CD4-positive, CD25-positive, alpha-beta regulatory T cell (primary cell): Measurements from ENCODE around the gene CLCN6. TPM values are rescaled to one million over a fixed set of nuclear protein-coding genes. Genes with fewer than 3 reads are reported as not detected.

ENCODE experiments used
- ATAC-seq, 2 donors: fragments of 150-1000 bp; cut with Tn5 transposase; one replicate each; pipeline ENCODE4 v1.10.0; 2021; ENCODE audit warnings: low read depth in 2 of 2, moderate number of reproducible peaks in 2 of 2, moderate library complexity in 1 of 2
- DNase-seq, 3 donors: peaks; one replicate each; pipeline versions ENCODE4 v3.0.0 to v3.0.0-alpha.2; 2012 to 2022; ENCODE audit warnings: mixed read lengths in 1 of 3
- H3K27ac ChIP-seq: one replicate; pipeline ENCODE4 v1.7.0; 2013; ENCODE audit warnings: mild to moderate bottlenecking, low read length; ENCODE audit not compliant: insufficient read depth, poor library complexity, severe bottlenecking
- H3K27me3 ChIP-seq: one replicate; pipeline ENCODE4 v1.7.0; 2013; ENCODE audit warnings: low read length; ENCODE audit not compliant: control insufficient read depth, insufficient read depth
- H3K36me3 ChIP-seq: one replicate; pipeline ENCODE4 v1.7.0; 2013; ENCODE audit warnings: mild to moderate bottlenecking, low read length, moderate library complexity; ENCODE audit not compliant: control insufficient read depth, insufficient read depth
- H3K4me1 ChIP-seq: 2 replicates; pipeline ENCODE4 v1.7.0; 2013; ENCODE audit warnings: mild to moderate bottlenecking, low read length; ENCODE audit not compliant: insufficient read depth, control insufficient read depth, poor library complexity, severe bottlenecking
- H3K4me3 ChIP-seq: one replicate; pipeline ENCODE4 v1.7.0; 2013; ENCODE audit warnings: low read depth, mild to moderate bottlenecking, low read length, moderate library complexity
- H3K9me3 ChIP-seq, 2 experiments: 1 replicate in 1 of 2; 2 replicates in 1 of 2; pipeline ENCODE4 v1.7.0; 2013; ENCODE audit warnings: low read length in 2 of 2, mild to moderate bottlenecking in 1 of 2, moderate library complexity in 1 of 2; ENCODE audit not compliant: control insufficient read depth in 2 of 2
- H3K27ac Mint-ChIP-seq, 3 donors: one replicate each; pipeline ENCODE4 v1.8.0; 2020 to 2022; ENCODE audit warnings: mild to moderate bottlenecking in 3 of 3, mixed read lengths in 3 of 3, moderate library complexity in 2 of 3
- H3K27me3 Mint-ChIP-seq: one replicate; pipeline ENCODE4 v1.8.0; 2022; ENCODE audit warnings: mild to moderate bottlenecking, mixed read lengths
- H3K36me3 Mint-ChIP-seq: one replicate; pipeline ENCODE4 v1.8.0; 2020; ENCODE audit warnings: mixed read lengths
- H3K4me1 Mint-ChIP-seq, 4 donors: one replicate each; pipeline ENCODE4 v1.8.0; 2020 to 2022; ENCODE audit warnings: mixed read lengths in 4 of 4, mild to moderate bottlenecking in 1 of 4
- H3K4me3 Mint-ChIP-seq, 4 donors: one replicate each; pipeline ENCODE4 v1.8.0; 2020 to 2022; ENCODE audit warnings: mild to moderate bottlenecking in 4 of 4, mixed read lengths in 4 of 4, moderate library complexity in 3 of 4
- H3K9me3 Mint-ChIP-seq, 7 donors: one replicate each; pipeline ENCODE4 v1.8.0; 2020 to 2022; ENCODE audit warnings: mixed read lengths in 7 of 7, mild to moderate bottlenecking in 3 of 7, moderate library complexity in 2 of 7
- polyA plus RNA-seq, 4 donors: library from polyadenylated mRNA; unstranded; fragments of 300-500 nt; fragmentation: Illumina TruSeq; gene quantifications; one replicate each; pipeline ENCODE4 v1.2.3, GENCODE V29; 2021
- total RNA-seq: library from RNA; stranded (reverse); gene quantifications from one replicate; pipeline ENCODE4 v1.2.3, GENCODE V29; 2022

Gene CLCN6
- total and polyA plus RNA-seq, 5 donors from 2014 or later, result 1.6 to 13.5 (median 2.4) TPM

DNA sequence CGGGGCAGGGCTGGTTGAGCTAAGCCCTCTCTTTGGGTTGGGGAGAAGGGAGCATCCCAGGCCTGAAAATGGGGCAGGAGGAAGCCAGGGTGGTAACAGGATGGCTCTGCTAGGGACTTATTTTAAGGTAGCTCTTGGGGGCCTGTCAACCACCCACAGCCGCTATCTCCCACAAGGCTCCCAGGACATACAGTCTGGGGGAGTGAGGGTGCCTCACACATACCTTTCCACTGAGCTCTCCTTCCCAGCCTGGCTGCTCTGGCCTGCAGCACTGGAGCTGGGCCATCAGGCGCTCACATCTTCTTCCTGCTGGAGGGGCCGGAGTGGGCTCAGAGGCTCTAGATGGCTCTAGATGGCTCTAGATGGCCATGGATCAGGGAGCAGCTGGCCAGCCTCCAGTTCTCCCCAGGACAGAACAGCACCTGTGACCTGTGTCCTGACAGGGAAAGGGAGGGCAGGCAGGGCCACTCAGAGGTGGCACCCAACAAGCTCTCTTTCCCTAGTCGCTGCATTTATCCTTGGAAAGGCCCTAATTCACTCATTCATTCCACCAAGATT, 63.7 kb downstream of the CLCN6 start:
- ATAC-seq (no peak), DNase-seq (no peak)
- no peaks in the 10 kb centered on the region for H3K27me3 ChIP-seq
- Mint-ChIP-seq H3K27me3 (peaks cover 12% of the 10 kb centered on the region), H3K4me3 (no peak overlapping the region), H3K4me1 (no peaks in the 10 kb centered on the region), H3K36me3 (no peaks in the 10 kb centered on the region), H3K9me3 (no peaks in the 10 kb centered on the region), H3K27ac (no peak overlapping the region)
- no peak overlapping the region for H3K27ac ChIP-seq
- no peak overlapping the region for H3K4me3 ChIP-seq
- no peaks in the 10 kb centered on the region for H3K4me1 ChIP-seq
- no peaks in the 10 kb centered on the region for H3K9me3 ChIP-seq
- H3K36me3 ChIP-seq, result no peaks in the 10 kb centered on the region

- Mint-ChIP-seq H3K4me1 (no peaks in the 10 kb centered on the region), H3K4me3 (no peak overlapping the region), H3K36me3 (no peaks in the 10 kb centered on the region), H3K9me3 (no peaks in the 10 kb centered on the region), H3K27ac (no peak overlapping the region), H3K27me3 (peaks cover 18% of the 10 kb centered on the region)
- Histone ChIP-seq H3K4me3 (no peak overlapping the region), H3K27me3 (no peaks in the 10 kb centered on the region), H3K36me3 (no peaks in the 10 kb centered on the region), H3K4me1 (no peaks in the 10 kb centered on the region), H3K9me3 (no peaks in the 10 kb centered on the region), H3K27ac (no peak overlapping the region)
- ATAC-seq (no peak), DNase-seq (no peak)
These were observed 66.6 kb downstream of the CLCN6 start for GRCh38 chr1:11872545-11872944.

GRCh38 chr1:11873395-11874257, 67.6 kb downstream of the CLCN6 start:
- Mint-ChIP-seq H3K27ac (no peak overlapping the region), H3K4me1 (no peaks in the 10 kb centered on the region), H3K9me3 (no peaks in the 10 kb centered on the region), H3K27me3 (peaks cover 19% of the 10 kb centered on the region), H3K4me3 (no peak overlapping the region), H3K36me3 (no peaks in the 10 kb centered on the region)
- DNase-seq (no peak), ATAC-seq (no peak)
- Histone ChIP-seq H3K4me3 (no peak overlapping the region), H3K36me3 (no peaks in the 10 kb centered on the region), H3K4me1 (no peaks in the 10 kb centered on the region), H3K27me3 (no peaks in the 10 kb centered on the region), H3K27ac (no peak overlapping the region), H3K9me3 (no peaks in the 10 kb centered on the region)

DNA sequence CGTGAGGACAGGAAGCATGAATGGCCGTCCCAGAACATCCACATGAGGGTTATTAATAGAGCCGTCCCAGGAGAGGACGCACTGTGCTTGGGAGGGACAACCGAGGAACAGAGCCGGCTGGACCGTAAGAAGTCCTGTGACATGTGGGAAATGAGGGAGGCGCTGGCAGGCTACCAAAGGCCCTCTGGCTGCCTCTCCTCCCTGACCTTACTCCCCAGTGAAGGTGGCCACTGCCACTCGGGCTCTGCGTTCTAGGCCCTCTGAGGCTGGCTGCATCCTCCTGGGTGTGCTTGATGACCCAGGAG, 68.2 kb downstream of the CLCN6 start:
- no peaks in the 10 kb centered on the region for H3K4me1 Mint-ChIP-seq
- Histone ChIP-seq H3K9me3 (no peaks in the 10 kb centered on the region), H3K36me3 (no peaks in the 10 kb centered on the region), H3K27ac (no peak overlapping the region), H3K4me1 (no peaks in the 10 kb centered on the region), H3K4me3 (no peak overlapping the region), H3K27me3 (no peaks in the 10 kb centered on the region)
- H3K27me3 Mint-ChIP-seq, result peaks cover 19% of the 10 kb centered on the region
- DNase-seq (no peak), ATAC-seq (no peak)
- H3K27ac Mint-ChIP-seq, result no peak overlapping the region
- no peak overlapping the region for H3K4me3 Mint-ChIP-seq
- no peaks in the 10 kb centered on the region for H3K36me3 Mint-ChIP-seq
- H3K9me3 Mint-ChIP-seq, result no peaks in the 10 kb centered on the region

DNA sequence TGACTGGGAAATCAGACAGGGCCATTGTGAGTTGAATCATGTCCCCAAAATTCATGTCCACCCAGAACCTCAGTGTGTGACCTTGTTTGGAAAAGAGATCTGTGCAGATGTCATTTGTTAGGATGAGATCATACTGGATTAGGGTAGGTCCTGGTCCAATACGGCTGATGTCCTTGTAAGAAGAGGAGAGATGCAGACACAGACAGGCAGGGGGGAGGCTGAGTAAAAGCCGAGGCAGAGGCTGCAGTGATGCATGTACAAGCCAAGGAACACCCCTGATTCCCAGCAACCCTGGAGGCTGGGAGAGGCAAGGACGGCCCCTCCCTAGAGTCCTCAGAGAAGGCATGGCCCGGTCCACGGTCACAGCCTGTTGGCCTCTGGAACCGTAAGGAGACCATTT, 68.6 kb downstream of the CLCN6 start:
- no peaks in the 10 kb centered on the region for H3K27me3 ChIP-seq
- Mint-ChIP-seq H3K9me3 (no peaks in the 10 kb centered on the region), H3K4me3 (no peak overlapping the region), H3K27me3 (peaks cover 19% of the 10 kb centered on the region), H3K4me1 (no peaks in the 10 kb centered on the region), H3K27ac (no peak overlapping the region), H3K36me3 (no peaks in the 10 kb centered on the region)
- ATAC-seq (no peak), DNase-seq (no peak)
- no peaks in the 10 kb centered on the region for H3K4me1 ChIP-seq
- H3K36me3 ChIP-seq, result no peaks in the 10 kb centered on the region
- H3K4me3 ChIP-seq, result no peak overlapping the region
- no peak overlapping the region for H3K27ac ChIP-seq
- no peaks in the 10 kb centered on the region for H3K9me3 ChIP-seq

DNA sequence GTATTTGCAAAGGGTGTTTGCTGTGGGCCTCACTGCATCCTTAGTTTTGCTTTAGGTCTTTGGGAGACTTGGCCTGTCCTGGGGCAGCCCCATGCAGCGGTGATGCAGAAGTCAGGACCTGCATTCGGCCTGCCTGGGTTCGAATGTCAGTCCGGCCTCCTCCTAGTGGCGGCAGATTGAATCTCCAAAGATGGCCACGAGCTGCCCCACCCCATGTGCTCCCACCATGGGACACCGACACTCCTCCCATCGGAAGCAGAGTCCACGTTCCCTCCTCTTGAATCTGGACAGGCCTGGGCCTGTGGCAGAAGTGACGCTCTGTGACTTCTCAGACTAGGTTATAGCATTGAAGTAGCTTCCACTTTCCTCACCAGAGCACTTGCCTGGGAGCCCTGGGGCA, 69.1 kb downstream of the CLCN6 start:
- Mint-ChIP-seq H3K27ac (no peak overlapping the region), H3K4me1 (no peaks in the 10 kb centered on the region), H3K36me3 (no peaks in the 10 kb centered on the region), H3K4me3 (no peak overlapping the region), H3K9me3 (no peaks in the 10 kb centered on the region), H3K27me3 (peaks cover 19% of the 10 kb centered on the region)
- ATAC-seq, result no peak
- H3K27ac ChIP-seq, result no peak overlapping the region
- H3K4me3 ChIP-seq, result no peak overlapping the region
- DNase-seq, result no peak
- H3K4me1 ChIP-seq, result no peaks in the 10 kb centered on the region
- no peaks in the 10 kb centered on the region for H3K9me3 ChIP-seq
- H3K36me3 ChIP-seq, result no peaks in the 10 kb centered on the region
- H3K27me3 ChIP-seq, result no peaks in the 10 kb centered on the region

DNA sequence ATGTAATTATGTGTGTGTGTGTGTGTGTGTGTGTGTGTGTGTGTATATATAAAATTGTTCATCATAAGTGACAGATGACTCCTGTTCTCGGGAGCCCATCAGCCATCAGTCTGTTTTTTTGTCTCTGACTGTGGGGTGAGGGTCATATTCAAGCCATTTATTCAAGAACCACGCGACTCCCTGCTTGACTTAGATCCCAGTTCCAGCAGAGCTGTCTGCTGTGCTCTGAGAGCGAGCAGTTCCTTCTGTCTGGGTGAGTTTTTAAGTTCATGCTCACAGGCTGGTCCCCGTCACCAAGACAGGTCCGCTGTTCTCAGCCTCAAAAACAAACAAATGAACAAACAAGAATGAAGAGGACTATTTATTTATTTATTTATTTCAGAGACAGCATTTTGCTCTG, 71.1 kb downstream of the CLCN6 start:
- no peaks in the 10 kb centered on the region for H3K4me1 Mint-ChIP-seq
- H3K9me3 Mint-ChIP-seq, result peaks cover 0 to 1% (median 0%) of the 10 kb centered on the region in 7 donors
- no peak for DNase-seq

More for the DNA sequence above, 71.1 kb downstream of the CLCN6 start:
- no peak for ATAC-seq
- Histone ChIP-seq H3K9me3 (no peaks in the 10 kb centered on the region), H3K4me3 (no peak overlapping the region), H3K36me3 (no peaks in the 10 kb centered on the region), H3K27ac (no peak overlapping the region), H3K4me1 (no peaks in the 10 kb centered on the region), H3K27me3 (no peaks in the 10 kb centered on the region)
- H3K4me3 Mint-ChIP-seq, result no peak overlapping the region
- H3K36me3 Mint-ChIP-seq, result no peaks in the 10 kb centered on the region
- no peak overlapping the region for H3K27ac Mint-ChIP-seq
- H3K27me3 Mint-ChIP-seq, result peaks cover 20% of the 10 kb centered on the region
